Mucosa of stomach (tissue), 1 donor: ENCODE data around the gene CARMIL1.

Experiments
- H3K27me3 ChIP-seq: one replicate; pipeline ENCODE4 v1.7.0; 2013; ENCODE audit warnings: mild to moderate bottlenecking, low read length; ENCODE audit not compliant: control insufficient read depth, insufficient read depth
- H3K36me3 ChIP-seq: one replicate; pipeline ENCODE4 v1.7.0; 2013; ENCODE audit warnings: low read length; ENCODE audit not compliant: control insufficient read depth, insufficient read depth
- H3K4me1 ChIP-seq: one replicate; pipeline ENCODE4 v1.7.0; 2013; ENCODE audit warnings: mild to moderate bottlenecking, low read length; ENCODE audit not compliant: control insufficient read depth, insufficient read depth
- H3K4me3 ChIP-seq: one replicate; pipeline ENCODE4 v1.7.0; 2013; ENCODE audit warnings: low read length
- H3K9ac ChIP-seq: one replicate; pipeline ENCODE4 v1.7.0; 2013; ENCODE audit warnings: mild to moderate bottlenecking, low read length, moderate library complexity
- H3K9me3 ChIP-seq: one replicate; pipeline ENCODE4 v1.7.0; 2013; ENCODE audit warnings: mild to moderate bottlenecking, low read length, moderate library complexity; ENCODE audit not compliant: control insufficient read depth
- donor health status: Pancreatic carcinoma.

The CARMIL1 gene

GRCh38 chr6:25387911-25388310, 108.7 kb downstream of the CARMIL1 start:
- H3K9me3 ChIP-seq = no peaks in the 10 kb centered on the region
- H3K4me3 ChIP-seq = no peak overlapping the region
- H3K27me3 ChIP-seq = no peaks in the 10 kb centered on the region
- H3K4me1 ChIP-seq = no peaks in the 10 kb centered on the region
- no peak overlapping the region for H3K9ac ChIP-seq
- H3K36me3 ChIP-seq = no peaks in the 10 kb centered on the region

- no peak overlapping the region for H3K9ac ChIP-seq
- no peaks in the 10 kb centered on the region for H3K4me1 ChIP-seq
- H3K4me3 ChIP-seq = no peak overlapping the region
- H3K9me3 ChIP-seq = no peaks in the 10 kb centered on the region
- H3K27me3 ChIP-seq = no peaks in the 10 kb centered on the region
- no peaks in the 10 kb centered on the region for H3K36me3 ChIP-seq
Measured at GRCh38 chr6:25388776-25389175, 109.6 kb downstream of the CARMIL1 start.

DNA sequence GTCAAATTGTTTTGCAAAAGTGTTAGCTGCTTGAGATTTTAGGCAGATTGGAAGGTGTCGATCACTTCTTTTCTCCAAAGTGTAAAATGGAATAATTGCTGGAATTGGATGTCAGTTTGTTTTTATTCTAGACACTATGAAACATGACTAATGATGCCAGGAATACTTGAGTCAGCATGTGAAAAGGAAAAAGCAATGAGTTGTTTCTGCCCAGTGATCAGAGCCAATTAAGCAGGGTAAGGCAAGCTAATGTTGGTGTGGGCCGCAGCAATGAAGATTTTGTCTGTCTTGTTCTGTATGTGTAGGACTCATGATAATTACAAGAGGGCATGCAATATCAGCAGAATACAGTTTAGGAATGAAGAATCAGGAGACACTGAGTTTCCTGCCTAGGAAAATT, 110.3 kb downstream of the CARMIL1 start:
- H3K9me3 ChIP-seq = no peaks in the 10 kb centered on the region
- H3K36me3 ChIP-seq = no peaks in the 10 kb centered on the region
- H3K4me3 ChIP-seq = no peak overlapping the region
- no peaks in the 10 kb centered on the region for H3K4me1 ChIP-seq
- no peaks in the 10 kb centered on the region for H3K27me3 ChIP-seq
- no peak overlapping the region for H3K9ac ChIP-seq

GRCh38 chr6:25392372-25392771, 113.2 kb downstream of the CARMIL1 start:
- no peak overlapping the region for H3K4me3 ChIP-seq
- no peak overlapping the region for H3K9ac ChIP-seq
- no peaks in the 10 kb centered on the region for H3K36me3 ChIP-seq
- H3K27me3 ChIP-seq = no peaks in the 10 kb centered on the region
- peaks cover 4% of the 10 kb centered on the region for H3K9me3 ChIP-seq
- no peaks in the 10 kb centered on the region for H3K4me1 ChIP-seq

DNA sequence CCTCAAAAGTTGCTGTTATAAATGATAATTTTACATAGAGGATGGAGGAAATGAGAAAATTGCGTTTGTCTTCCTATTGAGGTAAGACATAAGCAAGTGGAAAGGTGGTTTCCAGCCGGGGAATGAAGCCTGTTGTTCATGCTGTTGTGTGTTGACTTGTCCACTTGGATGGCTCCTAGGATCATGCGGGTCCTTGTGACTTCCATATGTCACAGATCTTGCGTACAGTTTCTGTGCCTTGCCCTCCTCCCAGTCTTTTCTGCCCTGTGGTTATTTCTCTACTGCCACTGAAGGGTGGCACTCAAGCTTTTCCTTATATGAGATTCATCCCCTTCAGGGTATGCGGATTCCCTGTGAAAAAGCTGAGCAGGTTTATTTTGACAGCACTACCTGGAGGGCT, 116.6 kb downstream of the CARMIL1 start:
- H3K9me3 ChIP-seq = peaks cover 4% of the 10 kb centered on the region
- H3K4me1 ChIP-seq = no peaks in the 10 kb centered on the region
- H3K4me3 ChIP-seq = no peak overlapping the region
- no peaks in the 10 kb centered on the region for H3K27me3 ChIP-seq
- no peaks in the 10 kb centered on the region for H3K36me3 ChIP-seq
- no peak overlapping the region for H3K9ac ChIP-seq

GRCh38 chr6:25397406-25397805, 118.2 kb downstream of the CARMIL1 start:
- no peaks in the 10 kb centered on the region for H3K36me3 ChIP-seq
- H3K27me3 ChIP-seq = no peaks in the 10 kb centered on the region
- H3K9me3 ChIP-seq = peaks cover 4% of the 10 kb centered on the region
- no peak overlapping the region for H3K4me3 ChIP-seq
- H3K9ac ChIP-seq = no peak overlapping the region
- H3K4me1 ChIP-seq = no peaks in the 10 kb centered on the region

- Histone ChIP-seq H3K9ac (no peak overlapping the region), H3K27me3 (no peaks in the 10 kb centered on the region), H3K36me3 (no peaks in the 10 kb centered on the region), H3K4me3 (no peak overlapping the region), H3K9me3 (peaks cover 4% of the 10 kb centered on the region), H3K4me1 (no peaks in the 10 kb centered on the region)
Measured at GRCh38 chr6:25399885-25400284, 120.7 kb downstream of the CARMIL1 start.

GRCh38 chr6:25401711-25402110, 122.5 kb downstream of the CARMIL1 start:
- Histone ChIP-seq H3K4me1 (peaks cover 5% of the 10 kb centered on the region), H3K9me3 (peaks cover 3% of the 10 kb centered on the region), H3K36me3 (no peaks in the 10 kb centered on the region), H3K9ac (no peak overlapping the region), H3K27me3 (no peaks in the 10 kb centered on the region), H3K4me3 (no peak overlapping the region)

GRCh38 chr6:25402125-25402524, 123.0 kb downstream of the CARMIL1 start:
- peaks cover 5% of the 10 kb centered on the region for H3K4me1 ChIP-seq
- H3K4me3 ChIP-seq = no peak overlapping the region
- no peak overlapping the region for H3K9ac ChIP-seq
- H3K27me3 ChIP-seq = no peaks in the 10 kb centered on the region
- H3K9me3 ChIP-seq = no peaks in the 10 kb centered on the region
- H3K36me3 ChIP-seq = no peaks in the 10 kb centered on the region

DNA sequence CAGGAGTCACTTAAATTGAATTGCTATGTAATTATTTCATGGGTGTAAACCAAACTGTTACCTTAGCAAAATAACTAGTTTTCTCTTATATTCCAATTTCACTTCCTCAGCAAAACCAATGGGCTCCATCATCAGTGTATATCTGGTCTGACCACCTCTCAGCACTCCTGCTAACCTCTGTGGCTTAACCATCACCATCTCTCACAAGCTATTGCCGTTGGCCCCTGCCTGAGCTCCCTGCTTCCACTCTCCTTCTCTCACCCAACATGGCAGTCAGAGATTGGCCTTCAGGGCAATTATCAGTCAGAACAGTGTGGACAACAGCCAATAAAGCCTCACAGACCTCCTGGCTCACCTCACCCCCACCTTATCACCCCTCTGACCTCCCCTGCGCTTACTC, 124.0 kb downstream of the CARMIL1 start:
- Histone ChIP-seq H3K4me3 (no peak overlapping the region), H3K27me3 (no peaks in the 10 kb centered on the region), H3K9me3 (no peaks in the 10 kb centered on the region), H3K9ac (no peak overlapping the region), H3K4me1 (peaks cover 5% of the 10 kb centered on the region), H3K36me3 (no peaks in the 10 kb centered on the region)

DNA sequence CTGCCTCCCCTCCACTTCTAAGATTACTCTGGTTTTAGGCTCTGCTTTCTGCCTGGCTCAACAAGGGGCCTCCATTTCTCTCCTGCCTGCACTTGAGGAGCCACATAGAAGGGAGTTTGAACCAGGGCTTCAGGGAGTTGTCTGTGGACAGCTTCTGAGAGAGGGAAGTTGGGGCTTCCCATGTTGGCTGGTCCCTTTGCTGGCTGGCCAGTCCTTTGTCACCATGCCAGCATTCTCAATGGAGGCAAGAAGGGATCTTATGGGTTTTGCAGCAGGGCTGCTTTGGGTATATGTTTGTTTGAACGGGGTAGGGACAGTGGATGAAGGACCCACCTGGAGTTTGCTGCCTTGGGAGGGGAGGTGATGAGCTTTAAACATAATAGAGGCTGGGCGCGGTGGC, 124.9 kb downstream of the CARMIL1 start:
- no peaks in the 10 kb centered on the region for H3K36me3 ChIP-seq
- H3K4me1 ChIP-seq = peaks cover 5% of the 10 kb centered on the region
- no peak overlapping the region for H3K4me3 ChIP-seq
- no peaks in the 10 kb centered on the region for H3K9me3 ChIP-seq
- H3K9ac ChIP-seq = no peak overlapping the region
- H3K27me3 ChIP-seq = no peaks in the 10 kb centered on the region

DNA sequence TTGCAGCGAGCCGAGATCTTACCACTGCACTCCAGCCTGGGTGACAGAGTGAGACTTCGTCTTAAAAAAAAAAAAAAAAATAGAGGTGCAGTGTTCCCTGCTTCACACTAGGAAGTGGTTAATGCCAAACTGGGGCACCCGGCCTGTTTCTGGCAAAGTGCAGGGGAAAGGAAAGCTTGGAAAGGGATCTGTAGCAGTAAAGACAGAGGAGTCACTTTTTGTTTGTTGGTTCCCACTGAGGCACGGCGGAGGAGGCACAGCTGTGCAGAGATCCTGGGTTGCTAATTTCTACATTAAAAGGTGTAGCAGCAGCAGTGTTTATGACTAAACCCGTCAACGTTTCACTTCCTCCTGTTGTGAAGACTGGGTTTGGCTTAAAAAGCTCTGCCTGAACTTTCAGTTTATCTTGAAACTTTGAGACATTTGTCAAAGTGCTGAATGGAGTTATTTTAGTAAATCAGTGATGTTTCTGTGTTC, 125.6 kb downstream of the CARMIL1 start:
- Histone ChIP-seq H3K9me3 (no peaks in the 10 kb centered on the region), H3K27me3 (no peaks in the 10 kb centered on the region), H3K4me3 (no peak overlapping the region), H3K36me3 (no peaks in the 10 kb centered on the region), H3K9ac (no peak overlapping the region), H3K4me1 (peaks cover 5% of the 10 kb centered on the region)

GRCh38 chr6:25405442-25405841, 126.3 kb downstream of the CARMIL1 start:
- H3K9ac ChIP-seq = no peak overlapping the region
- H3K4me1 ChIP-seq = peaks cover 5% of the 10 kb centered on the region
- H3K36me3 ChIP-seq = no peaks in the 10 kb centered on the region
- H3K27me3 ChIP-seq = no peaks in the 10 kb centered on the region
- H3K4me3 ChIP-seq = no peak overlapping the region
- H3K9me3 ChIP-seq = no peaks in the 10 kb centered on the region
